H7 (cell line): ENCODE measurements around the gene PPP1R1B. TPM values are rescaled to one million over a fixed set of nuclear protein-coding genes. Genes with fewer than 3 reads are reported as not detected.
A peak's percentile ranks its signal among the peaks of the same experiment; 100 is the strongest.

ENCODE experiments used
- DNase-seq: peaks from one replicate; pipeline ENCODE4 v3.0.0; 2012
- H3K27me3 ChIP-seq: 2 replicates; pipeline ENCODE4 v1.6.0; 2011; ENCODE audit warnings: mild to moderate bottlenecking, low read length; ENCODE audit not compliant: control insufficient read depth, insufficient read depth
- H3K36me3 ChIP-seq: replicated peaks from 2 replicates; pipeline ENCODE4 v1.5.1; 2011; ENCODE audit warnings: low read length; ENCODE audit not compliant: control insufficient read depth, insufficient read depth
- H3K4me3 ChIP-seq: 2 replicates; pipeline ENCODE4 v1.5.1; 2011; ENCODE audit warnings: low read depth, mild to moderate bottlenecking, control low read depth, low read length, moderate library complexity; ENCODE audit not compliant: insufficient read depth
- total RNA-seq: library from RNA; depleted of rRNA; stranded (reverse); fragments of >200 nt; shearing (Covaris generic); gene quantifications from 2 replicates; pipeline ENCODE4 v1.2.3, GENCODE V29; 2014

The PPP1R1B gene
- total RNA-seq, 1 experiment from 2014 or later = 8.3 TPM

- no peak for DNase-seq
These were observed 3.1 kb downstream of the PPP1R1B start for GRCh38 chr17:39629898-39630297.

GRCh38 chr17:39631403-39631802 is 4.7 kb downstream of the PPP1R1B start:
- DNase-seq = peak; percentile 87
- H3K36me3 ChIP-seq = no peaks in the 10 kb centered on the region
- H3K4me3 ChIP-seq = no peak overlapping the region
- H3K27me3 ChIP-seq = peaks cover 25% of the 10 kb centered on the region

More at GRCh38 chr17:39629898-39630297, 3.1 kb downstream of the PPP1R1B start:
- Histone ChIP-seq H3K4me3 (no peak overlapping the region), H3K36me3 (no peaks in the 10 kb centered on the region), H3K27me3 (peaks cover 40% of the 10 kb centered on the region)

GRCh38 chr17:39632153-39632941 is 5.6 kb downstream of the PPP1R1B start:
- no peak overlapping the region for H3K4me3 ChIP-seq
- peaks cover 16% of the 10 kb centered on the region for H3K27me3 ChIP-seq
- H3K36me3 ChIP-seq = no peaks in the 10 kb centered on the region
- peak; percentile 66 for DNase-seq

- Histone ChIP-seq H3K4me3 (no peak overlapping the region), H3K36me3 (no peaks in the 10 kb centered on the region)
These were observed 6.9 kb downstream of the PPP1R1B start for GRCh38 chr17:39633570-39634183.

GRCh38 chr17:39634384-39634871 is 7.7 kb downstream of the PPP1R1B start:
- no peaks in the 10 kb centered on the region; the same call in 1 of the 2 replicates for H3K27me3 ChIP-seq
- H3K36me3 ChIP-seq = no peaks in the 10 kb centered on the region
- H3K4me3 ChIP-seq = no peak overlapping the region
- DNase-seq = peak; percentile 80

More at GRCh38 chr17:39633570-39634183, 6.9 kb downstream of the PPP1R1B start:
- no peak for DNase-seq
- peaks cover 3% of the 10 kb centered on the region; the same call in 1 of the 2 replicates for H3K27me3 ChIP-seq

- Histone ChIP-seq H3K4me3 (no peak overlapping the region), H3K36me3 (no peaks in the 10 kb centered on the region), H3K27me3 (no peaks in the 10 kb centered on the region)
- DNase-seq = peak; percentile 58
These were observed 8.9 kb downstream of the PPP1R1B start for GRCh38 chr17:39635614-39636176.

- no peak for DNase-seq
- H3K27me3 ChIP-seq = no peaks in the 10 kb centered on the region
- H3K4me3 ChIP-seq = peak overlapping the region; percentile 13; the same call in 1 of the 2 replicates
- H3K36me3 ChIP-seq = no peaks in the 10 kb centered on the region
These were observed 9.8 kb downstream of the PPP1R1B start for GRCh38 chr17:39636587-39636926.

GRCh38 chr17:39636927-39637736 is 10.4 kb downstream of the PPP1R1B start, which contains the start of gene STARD3:
TSS of gene STARD3 (plus strand) at chr17:39637144. CDS start at chr17:39653532, 16,388 bp downstream.
- Histone ChIP-seq H3K4me3 (peak within 1 kb of the TSS; percentile 95), H3K36me3 (no peaks in the 10 kb centered on the region), H3K27me3 (no peaks in the 10 kb centered on the region)
- DNase-seq = peak; percentile 97

GRCh38 chr17:39638317-39638716 is 11.6 kb downstream of the PPP1R1B start:
- H3K36me3 ChIP-seq = no peaks in the 10 kb centered on the region
- H3K27me3 ChIP-seq = no peaks in the 10 kb centered on the region
- DNase-seq = no peak
- H3K4me3 ChIP-seq = no peak overlapping the region

- Histone ChIP-seq H3K4me3 (no peak overlapping the region), H3K27me3 (no peaks in the 10 kb centered on the region), H3K36me3 (no peaks in the 10 kb centered on the region)
- DNase-seq = no peak
These were observed 12.3 kb downstream of the PPP1R1B start for GRCh38 chr17:39639043-39639442.

- no peak for DNase-seq
- H3K27me3 ChIP-seq = no peaks in the 10 kb centered on the region
- no peaks in the 10 kb centered on the region for H3K36me3 ChIP-seq
- H3K4me3 ChIP-seq = no peak overlapping the region
These were observed 13.1 kb downstream of the PPP1R1B start for GRCh38 chr17:39639566-39640458.

- Histone ChIP-seq H3K27me3 (no peaks in the 10 kb centered on the region), H3K4me3 (no peak overlapping the region), H3K36me3 (no peaks in the 10 kb centered on the region)
- no peak for DNase-seq
These were observed 13.9 kb downstream of the PPP1R1B start for GRCh38 chr17:39640591-39641031.

- Histone ChIP-seq H3K4me3 (no peak overlapping the region), H3K27me3 (no peaks in the 10 kb centered on the region), H3K36me3 (no peaks in the 10 kb centered on the region)
- no peak for DNase-seq
These were observed 14.3 kb downstream of the PPP1R1B start for GRCh38 chr17:39641097-39641496.
